ENCODE results near the gene DYNLRB2. TPM values are rescaled to one million over a fixed set of nuclear protein-coding genes. Genes with fewer than 3 reads are reported as not detected.

DYNLRB2 gene
- total and polyA plus RNA-seq, 9 of the 15 experiments (the other 6 are each of a cell fraction or from before 2014, with no cell fraction given), result not detected

GRCh38 chr16:80540516-80541305, at the start of gene DYNLRB2 (continued):
- no peak for TF ChIP-seq BCLAF1 (IDR thresholded peaks at IDR 0.05; ENCODE audit: borderline replicate concordance in 1 of 2, control insufficient read depth in 1 of 2, low read depth in 2 of 2, low read length in 1 of 2)
- TF ChIP-seq ZNF12 (CRISPR knock-in tag; IDR thresholded peaks at IDR 0.05), result no peak
- TF ChIP-seq ZZZ3 (IDR thresholded peaks at IDR 0.05), result no peak
- TF ChIP-seq TCF15 (CRISPR knock-in tag; IDR thresholded peaks at IDR 0.05), result no peak
- peak; percentile 94 for TF ChIP-seq ELF2 (CRISPR knock-in tag; IDR thresholded peaks at IDR 0.05)
- TF ChIP-seq ZBTB17 (CRISPR knock-in tag; IDR thresholded peaks at IDR 0.05), result no peak
- no peak for TF ChIP-seq ZFPM2 (CRISPR knock-in tag; IDR thresholded peaks at IDR 0.05)
- TF ChIP-seq ZNF3 (CRISPR knock-in tag; IDR thresholded peaks at IDR 0.05), result no peak
- TF ChIP-seq, protein P1, sequence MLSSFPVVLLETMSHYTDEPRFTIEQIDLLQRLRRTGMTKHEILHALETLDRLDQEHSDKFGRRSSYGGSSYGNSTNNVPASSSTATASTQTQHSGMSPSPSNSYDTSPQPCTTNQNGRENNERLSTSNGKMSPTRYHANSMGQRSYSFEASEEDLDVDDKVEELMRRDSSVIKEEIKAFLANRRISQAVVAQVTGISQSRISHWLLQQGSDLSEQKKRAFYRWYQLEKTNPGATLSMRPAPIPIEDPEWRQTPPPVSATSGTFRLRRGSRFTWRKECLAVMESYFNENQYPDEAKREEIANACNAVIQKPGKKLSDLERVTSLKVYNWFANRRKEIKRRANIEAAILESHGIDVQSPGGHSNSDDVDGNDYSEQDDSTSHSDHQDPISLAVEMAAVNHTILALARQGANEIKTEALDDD (IDR thresholded peaks at IDR 0.05), result no peak
- TF ChIP-seq HDAC2 (IDR thresholded peaks at IDR 0.05), result no peak
- peak; percentile 78 for TF ChIP-seq ETV1 (tag; conservative IDR thresholded peaks at IDR 0.05; ENCODE audit: low read depth)
- TF ChIP-seq SP2 (IDR thresholded peaks at IDR 0.05; ENCODE audit: extremely low read depth, low read depth, low read length, poor library complexity, severe bottlenecking), result no peak
- TF ChIP-seq ZNF384 (IDR thresholded peaks at IDR 0.05; ENCODE audit: low read depth, low read length), result no peak
- TF ChIP-seq ZNF764 (CRISPR knock-in tag; IDR thresholded peaks at IDR 0.05; ENCODE audit: low read depth), result no peak
- TF ChIP-seq ARID3B (CRISPR knock-in tag; IDR thresholded peaks at IDR 0.05; ENCODE audit: borderline replicate concordance), result no peak
